Mammary epithelial cell (primary cell): Measurements from ENCODE around the gene LMO7.

Experiments
- CTCF ChIP-seq, 2 donors: IDR thresholded peaks in 1 of 2; conservative IDR thresholded peaks in 1 of 2; 2 replicates each; pipeline ENCODE4 v1.5.1; 2011 to 2012; ENCODE audit warnings: inconsistent platforms in 2 of 2, low read length in 2 of 2, mild to moderate bottlenecking in 2 of 2, control low read depth in 1 of 2, low read depth in 1 of 2; ENCODE audit not compliant: insufficient read depth in 1 of 2; ENCODE audit errors: extremely low read depth in 1 of 2
- EZH2 ChIP-seq: IDR thresholded peaks from 2 replicates; pipeline ENCODE4 v1.6.1; 2012; ENCODE audit warnings: low read length, inconsistent platforms, borderline replicate concordance

GRCh38 chr13:75870397-75870903 lies 234.3 kb downstream of the LMO7 start:
- TF ChIP-seq CTCF (conservative IDR thresholded peaks at IDR 0.05 in 1 of 2, IDR thresholded peaks at IDR 0.05 in 1 of 2; ENCODE audit: extremely low read depth in 1 of 2, insufficient read depth in 1 of 2, low read depth in 1 of 2, low read length in 2 of 2), result peak; percentile 76 to 77
- no peak for TF ChIP-seq EZH2
